ENCODE data around the gene AGT. TPM values are rescaled to one million over a fixed set of nuclear protein-coding genes. Genes with fewer than 3 reads are reported as not detected.

Gene AGT
- total RNA-seq, result 10 to 100 TPM in 2 of 4 donors, 1 to 10 TPM in 2; 5.0 to 16.0 (median 8.4) TPM

GRCh38 chr1:230713915-230714764 is at the start of gene AGT:
Gene AGT, minus strand, starts transcription at chr1:230714122. Its CDS starts 3,299 bp downstream, at chr1:230710823.
- Histone ChIP-seq H3K27me3 (no peaks in the 10 kb centered on the region), H3K27ac (peak within 1 kb of the TSS in 2 of 4 donors; percentile 47 to 49), H3K4me3 (peak within 1 kb of the TSS in 1 of 2 donors; percentile 35), H3K36me3 (no peaks in the 10 kb centered on the region), H3K4me1 (peaks cover 0 to 23% (median 12%) of the 10 kb centered on the region in 3 donors), H3K9me3 (no peaks in the 10 kb centered on the region)
- peak; percentile 92 for ATAC-seq
- TF ChIP-seq POLR2AphosphoS5 (IDR thresholded peaks at IDR 0.05) (peak; percentile 56), POLR2A (IDR thresholded peaks at IDR 0.05) (no peak), EP300 (IDR thresholded peaks at IDR 0.05) (no peak)
- 7% methylated on average over 3 of the region's 24 CpGs; no CpG with 5 or more reads in 1 of the 2 donors for WGBS, 2 donors (ENCODE audit: low coverage in 1 of 2)

- Histone ChIP-seq H3K9me3 (no peaks in the 10 kb centered on the region), H3K4me1 (no peaks in the 10 kb centered on the region), H3K27ac (no peak overlapping the region), H3K36me3 (no peaks in the 10 kb centered on the region), H3K4me3 (no peak overlapping the region), H3K27me3 (peaks cover 9% of the 10 kb centered on the region)
- 75 to 87% methylated on average over 5 to 7 of the region's 8 CpGs for WGBS, 2 donors (ENCODE audit: low coverage in 1 of 2)
- TF ChIP-seq CTCF (IDR thresholded peaks at IDR 0.05) (no peak), POLR2A (IDR thresholded peaks at IDR 0.05) (no peak), EP300 (IDR thresholded peaks at IDR 0.05) (no peak), POLR2AphosphoS5 (IDR thresholded peaks at IDR 0.05) (no peak)
- no peak for ATAC-seq
Measured at GRCh38 chr1:230761443-230762167, 47.7 kb upstream of the AGT start.

- Histone ChIP-seq H3K4me3 (no peak overlapping the region), H3K27ac (no peak overlapping the region), H3K4me1 (no peaks in the 10 kb centered on the region), H3K36me3 (no peaks in the 10 kb centered on the region), H3K27me3 (peaks cover 9% of the 10 kb centered on the region), H3K9me3 (no peaks in the 10 kb centered on the region)
- 57 to 82% methylated on average over 3 of the region's 7 CpGs for WGBS, 2 donors (ENCODE audit: low coverage in 1 of 2)
- TF ChIP-seq POLR2AphosphoS5 (IDR thresholded peaks at IDR 0.05), result no peak
- no peak for TF ChIP-seq EP300 (IDR thresholded peaks at IDR 0.05)
- no peak for ATAC-seq
Measured at GRCh38 chr1:230760360-230760827, 46.5 kb upstream of the AGT start.

- H3K27me3 ChIP-seq, result peaks cover 9% of the 10 kb centered on the region
- H3K4me3 ChIP-seq, result no peak overlapping the region
- WGBS, 2 donors (ENCODE audit: low coverage in 1 of 2), result 74 to 86% methylated on average over 3 to 4 of the region's 7 CpGs
- no peak overlapping the region for H3K27ac ChIP-seq
- ATAC-seq, result no peak
- H3K4me1 ChIP-seq, result no peaks in the 10 kb centered on the region
- H3K9me3 ChIP-seq, result no peaks in the 10 kb centered on the region
- TF ChIP-seq CTCF (IDR thresholded peaks at IDR 0.05), result no peak
- no peak for TF ChIP-seq POLR2AphosphoS5 (IDR thresholded peaks at IDR 0.05)
- no peak for TF ChIP-seq EP300 (IDR thresholded peaks at IDR 0.05)
- no peak for TF ChIP-seq POLR2A (IDR thresholded peaks at IDR 0.05)
- no peaks in the 10 kb centered on the region for H3K36me3 ChIP-seq
Measured at GRCh38 chr1:230759369-230760065, 45.6 kb upstream of the AGT start.

- TF ChIP-seq POLR2A (IDR thresholded peaks at IDR 0.05) (no peak), POLR2AphosphoS5 (IDR thresholded peaks at IDR 0.05) (no peak), CTCF (IDR thresholded peaks at IDR 0.05) (no peak), EP300 (IDR thresholded peaks at IDR 0.05) (no peak)
- 59 to 69% methylated on average over 6 of the region's 8 CpGs for WGBS, 2 donors (ENCODE audit: low coverage in 1 of 2)
Measured at GRCh38 chr1:230758709-230759368, 44.9 kb upstream of the AGT start.

More at GRCh38 chr1:230758709-230759368, 44.9 kb upstream of the AGT start:
- no peak for ATAC-seq
- Histone ChIP-seq H3K27ac (no peak overlapping the region), H3K4me3 (no peak overlapping the region), H3K27me3 (peaks cover 9% of the 10 kb centered on the region), H3K4me1 (peaks cover 0 to 1% (median 0%) of the 10 kb centered on the region in 3 donors), H3K36me3 (no peaks in the 10 kb centered on the region), H3K9me3 (no peaks in the 10 kb centered on the region)

Data from gastroesophageal sphincter (tissue), 4 donors.